ENCODE results near the gene TUSC2.

DNA sequence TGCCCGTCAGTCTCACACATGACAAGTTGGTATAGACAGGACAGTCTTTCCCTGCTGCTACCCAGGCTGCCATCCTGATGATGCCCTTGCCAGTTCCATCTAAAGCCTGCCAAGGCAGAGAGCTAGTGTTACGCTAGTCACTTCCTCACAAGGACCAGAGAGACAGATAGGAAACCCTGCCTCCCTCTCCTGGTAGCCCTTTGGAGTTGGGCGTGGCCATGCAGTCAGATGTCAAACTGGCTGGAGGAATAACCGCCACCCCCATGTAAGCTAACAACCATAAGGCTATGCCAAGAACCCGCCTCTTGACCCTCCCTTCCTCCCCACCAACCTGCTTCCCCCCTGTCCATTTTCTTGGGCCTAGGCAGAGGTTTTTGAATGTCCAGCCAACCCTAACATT, 28.5 kb upstream of the TUSC2 start:
- TF ChIP-seq, protein P1, sequence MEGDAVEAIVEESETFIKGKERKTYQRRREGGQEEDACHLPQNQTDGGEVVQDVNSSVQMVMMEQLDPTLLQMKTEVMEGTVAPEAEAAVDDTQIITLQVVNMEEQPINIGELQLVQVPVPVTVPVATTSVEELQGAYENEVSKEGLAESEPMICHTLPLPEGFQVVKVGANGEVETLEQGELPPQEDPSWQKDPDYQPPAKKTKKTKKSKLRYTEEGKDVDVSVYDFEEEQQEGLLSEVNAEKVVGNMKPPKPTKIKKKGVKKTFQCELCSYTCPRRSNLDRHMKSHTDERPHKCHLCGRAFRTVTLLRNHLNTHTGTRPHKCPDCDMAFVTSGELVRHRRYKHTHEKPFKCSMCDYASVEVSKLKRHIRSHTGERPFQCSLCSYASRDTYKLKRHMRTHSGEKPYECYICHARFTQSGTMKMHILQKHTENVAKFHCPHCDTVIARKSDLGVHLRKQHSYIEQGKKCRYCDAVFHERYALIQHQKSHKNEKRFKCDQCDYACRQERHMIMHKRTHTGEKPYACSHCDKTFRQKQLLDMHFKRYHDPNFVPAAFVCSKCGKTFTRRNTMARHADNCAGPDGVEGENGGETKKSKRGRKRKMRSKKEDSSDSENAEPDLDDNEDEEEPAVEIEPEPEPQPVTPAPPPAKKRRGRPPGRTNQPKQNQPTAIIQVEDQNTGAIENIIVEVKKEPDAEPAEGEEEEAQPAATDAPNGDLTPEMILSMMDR (IDR thresholded peaks at IDR 0.05), result no peak
- TF ChIP-seq, protein P2, sequence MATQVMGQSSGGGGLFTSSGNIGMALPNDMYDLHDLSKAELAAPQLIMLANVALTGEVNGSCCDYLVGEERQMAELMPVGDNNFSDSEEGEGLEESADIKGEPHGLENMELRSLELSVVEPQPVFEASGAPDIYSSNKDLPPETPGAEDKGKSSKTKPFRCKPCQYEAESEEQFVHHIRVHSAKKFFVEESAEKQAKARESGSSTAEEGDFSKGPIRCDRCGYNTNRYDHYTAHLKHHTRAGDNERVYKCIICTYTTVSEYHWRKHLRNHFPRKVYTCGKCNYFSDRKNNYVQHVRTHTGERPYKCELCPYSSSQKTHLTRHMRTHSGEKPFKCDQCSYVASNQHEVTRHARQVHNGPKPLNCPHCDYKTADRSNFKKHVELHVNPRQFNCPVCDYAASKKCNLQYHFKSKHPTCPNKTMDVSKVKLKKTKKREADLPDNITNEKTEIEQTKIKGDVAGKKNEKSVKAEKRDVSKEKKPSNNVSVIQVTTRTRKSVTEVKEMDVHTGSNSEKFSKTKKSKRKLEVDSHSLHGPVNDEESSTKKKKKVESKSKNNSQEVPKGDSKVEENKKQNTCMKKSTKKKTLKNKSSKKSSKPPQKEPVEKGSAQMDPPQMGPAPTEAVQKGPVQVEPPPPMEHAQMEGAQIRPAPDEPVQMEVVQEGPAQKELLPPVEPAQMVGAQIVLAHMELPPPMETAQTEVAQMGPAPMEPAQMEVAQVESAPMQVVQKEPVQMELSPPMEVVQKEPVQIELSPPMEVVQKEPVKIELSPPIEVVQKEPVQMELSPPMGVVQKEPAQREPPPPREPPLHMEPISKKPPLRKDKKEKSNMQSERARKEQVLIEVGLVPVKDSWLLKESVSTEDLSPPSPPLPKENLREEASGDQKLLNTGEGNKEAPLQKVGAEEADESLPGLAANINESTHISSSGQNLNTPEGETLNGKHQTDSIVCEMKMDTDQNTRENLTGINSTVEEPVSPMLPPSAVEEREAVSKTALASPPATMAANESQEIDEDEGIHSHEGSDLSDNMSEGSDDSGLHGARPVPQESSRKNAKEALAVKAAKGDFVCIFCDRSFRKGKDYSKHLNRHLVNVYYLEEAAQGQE (IDR thresholded peaks at IDR 0.05; ENCODE audit: insufficient read depth in 1 of 2, low read depth in 2 of 2, low read length in 1 of 2), result no peak
- TF ChIP-seq POLR2AphosphoS5 (IDR thresholded peaks at IDR 0.05; ENCODE audit: low read depth, low read length), result no peak

Data from Panc1 (cell line).